GM20000 (cell line): Measurements from ENCODE around the gene ANKRD9.
"Not testable (repeated sequence)": the region's sequence is repeated elsewhere in the genome, so short reads cannot be mapped to it uniquely, and the experiment has no call there.

Experiments used
- DNase-seq: peaks from one replicate; pipeline ENCODE4 v3.0.0; 2012; ENCODE audit warnings: low spot score
- TF ChIP-seq, protein P1 (sequence below): IDR thresholded peaks from 2 replicates; pipeline ENCODE4 v1.5.1; 2012; ENCODE audit warnings: mild to moderate bottlenecking, control low read depth; ENCODE audit errors: extremely low read depth, missing control alignments

ANKRD9 gene

DNA sequence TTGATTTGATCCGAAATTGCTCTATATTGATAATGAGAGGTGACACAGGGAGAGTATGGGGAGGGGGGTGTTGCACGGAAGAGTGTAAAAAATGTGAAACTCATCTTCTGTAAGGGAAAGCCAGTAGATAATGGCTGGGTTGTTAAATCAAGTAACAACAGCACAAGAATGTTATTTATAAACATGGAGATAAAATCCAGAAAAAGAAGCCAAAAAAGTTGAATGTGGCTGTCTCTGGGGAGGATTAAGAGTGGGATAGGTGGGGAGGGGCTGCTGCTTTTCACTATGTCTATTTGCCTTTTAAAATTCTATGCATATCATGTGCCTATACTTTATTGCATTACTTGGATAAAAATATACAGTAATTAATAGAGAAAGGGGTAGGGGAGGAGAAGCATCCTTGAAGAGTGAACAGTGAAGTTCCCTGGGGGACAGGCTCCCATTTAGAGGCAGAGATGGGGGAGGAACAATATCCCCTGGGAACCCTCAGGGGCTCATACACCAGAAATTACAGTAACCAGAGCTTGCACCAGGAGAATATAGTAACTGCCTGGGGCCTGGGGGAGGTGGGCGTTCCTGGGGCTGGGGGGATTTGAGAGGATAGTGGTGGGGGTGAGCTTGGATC lies 39.2 kb upstream of the ANKRD9 start:
- DNase-seq: no peak
- TF ChIP-seq, protein P1, sequence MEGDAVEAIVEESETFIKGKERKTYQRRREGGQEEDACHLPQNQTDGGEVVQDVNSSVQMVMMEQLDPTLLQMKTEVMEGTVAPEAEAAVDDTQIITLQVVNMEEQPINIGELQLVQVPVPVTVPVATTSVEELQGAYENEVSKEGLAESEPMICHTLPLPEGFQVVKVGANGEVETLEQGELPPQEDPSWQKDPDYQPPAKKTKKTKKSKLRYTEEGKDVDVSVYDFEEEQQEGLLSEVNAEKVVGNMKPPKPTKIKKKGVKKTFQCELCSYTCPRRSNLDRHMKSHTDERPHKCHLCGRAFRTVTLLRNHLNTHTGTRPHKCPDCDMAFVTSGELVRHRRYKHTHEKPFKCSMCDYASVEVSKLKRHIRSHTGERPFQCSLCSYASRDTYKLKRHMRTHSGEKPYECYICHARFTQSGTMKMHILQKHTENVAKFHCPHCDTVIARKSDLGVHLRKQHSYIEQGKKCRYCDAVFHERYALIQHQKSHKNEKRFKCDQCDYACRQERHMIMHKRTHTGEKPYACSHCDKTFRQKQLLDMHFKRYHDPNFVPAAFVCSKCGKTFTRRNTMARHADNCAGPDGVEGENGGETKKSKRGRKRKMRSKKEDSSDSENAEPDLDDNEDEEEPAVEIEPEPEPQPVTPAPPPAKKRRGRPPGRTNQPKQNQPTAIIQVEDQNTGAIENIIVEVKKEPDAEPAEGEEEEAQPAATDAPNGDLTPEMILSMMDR: no peak

DNA sequence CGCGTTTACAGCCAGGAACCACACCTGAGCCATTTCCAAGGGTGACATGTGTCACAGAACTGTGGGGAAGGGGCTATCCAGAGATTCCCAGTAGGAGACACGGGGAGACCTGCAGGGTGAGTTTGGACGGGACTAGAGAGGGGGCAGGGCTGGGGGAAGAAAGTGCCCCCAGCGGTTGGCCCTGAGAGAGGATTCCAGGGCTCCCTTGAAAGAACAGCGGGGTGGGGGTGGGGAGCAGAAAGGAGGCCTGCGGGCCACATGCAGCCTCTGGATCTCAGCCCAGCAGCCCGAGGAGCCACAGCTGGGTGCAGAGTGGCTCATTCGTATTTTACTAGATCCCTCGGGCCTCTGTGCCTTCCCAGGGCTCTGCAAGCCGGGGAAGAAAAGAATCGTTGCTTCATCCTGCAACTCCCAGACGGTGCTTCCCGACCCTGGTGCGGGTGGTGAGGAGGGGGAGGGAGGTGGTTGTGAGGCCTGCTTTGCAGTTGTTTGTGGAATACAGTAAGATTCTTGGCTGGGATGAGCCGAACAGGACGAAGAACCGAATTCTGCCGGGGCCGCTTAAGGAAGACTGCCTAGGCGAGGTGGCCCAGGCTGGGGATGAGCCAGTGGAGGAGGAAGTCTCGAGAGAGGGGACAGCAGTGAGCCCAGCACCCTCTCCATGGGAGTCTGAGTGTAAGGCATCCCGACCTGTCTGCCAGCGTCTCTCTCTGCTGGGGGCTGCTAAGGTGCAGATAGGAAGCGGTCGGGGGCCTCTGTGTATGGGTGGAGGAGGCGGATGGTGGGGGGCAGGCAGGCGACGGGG lies 36.1 kb upstream of the ANKRD9 start:
- DNase-seq: no peak
- TF ChIP-seq, protein P1: no peak

DNA sequence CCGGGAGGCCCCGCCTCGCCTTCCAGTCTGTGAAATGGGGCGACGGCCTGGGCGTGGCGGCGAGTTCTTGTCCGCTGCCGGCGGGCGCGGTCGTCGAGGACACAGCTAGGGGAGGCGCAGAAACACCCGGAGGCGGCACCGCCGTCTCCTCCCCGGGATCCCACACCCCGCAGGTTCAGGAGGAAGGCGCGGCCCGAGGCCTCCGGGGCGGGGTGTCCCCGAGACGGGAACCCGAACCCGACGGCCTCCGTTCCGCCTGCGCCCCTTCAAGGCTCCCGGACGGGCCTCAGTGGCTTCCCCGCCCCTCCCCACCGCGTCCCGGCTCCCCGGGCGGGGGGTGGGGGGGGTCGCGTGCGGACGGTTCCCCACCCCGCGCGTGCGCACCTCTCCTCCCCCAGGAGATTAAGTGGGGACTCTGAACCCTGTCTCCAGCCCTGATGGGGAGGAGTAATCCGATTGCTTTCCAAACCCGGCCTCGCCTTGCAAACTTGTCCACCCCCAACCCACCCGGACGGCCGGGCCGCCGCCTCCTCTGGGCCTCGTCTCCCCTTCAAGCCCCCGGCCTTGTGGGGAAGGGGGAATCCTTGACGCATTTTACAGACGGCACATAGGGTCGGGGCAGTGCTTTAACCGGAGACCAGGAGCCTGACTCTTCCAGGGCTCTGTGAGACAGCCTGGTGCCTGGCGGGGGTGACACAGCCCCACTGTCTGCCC lies 35.3 kb upstream of the ANKRD9 start:
- TF ChIP-seq, protein P1: no peak
- peak; percentile 58 for DNase-seq

DNA sequence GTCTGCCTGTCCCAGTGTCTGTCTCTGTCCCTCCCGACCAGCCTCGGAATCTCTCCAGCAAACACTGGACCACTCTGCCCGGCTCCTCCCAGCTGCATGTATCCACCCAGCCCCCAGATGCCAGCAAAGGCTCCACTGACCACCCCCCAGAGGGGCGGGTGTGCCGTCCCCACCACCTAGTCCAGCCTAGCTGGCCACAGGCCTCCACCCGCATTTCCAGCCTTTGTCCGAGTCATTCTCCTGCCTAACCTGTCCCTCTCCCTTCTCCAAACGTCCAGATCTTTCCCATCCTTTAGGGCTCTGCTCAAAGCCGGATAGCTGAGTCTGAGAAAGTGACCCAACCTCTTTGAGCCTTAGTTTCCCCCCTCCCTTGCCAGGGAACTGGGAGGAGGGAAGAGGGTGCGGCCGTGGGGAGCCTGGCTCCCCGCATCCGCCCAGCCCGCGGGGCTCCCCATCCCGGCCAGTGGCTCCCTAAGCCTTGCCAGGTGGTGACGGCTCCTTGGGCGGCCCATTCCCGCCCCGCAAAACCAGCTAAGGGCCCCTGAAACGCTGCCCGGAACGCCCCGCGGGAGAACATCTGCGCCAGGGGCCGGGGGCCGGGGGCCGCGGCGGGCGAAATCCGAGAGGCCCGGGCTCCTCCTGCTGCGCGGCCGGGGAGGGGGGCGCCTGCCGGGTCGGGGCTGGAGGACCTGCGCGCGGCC lies 34.6 kb upstream of the ANKRD9 start:
- TF ChIP-seq, protein P1: no peak
- DNase-seq: no peak

DNA sequence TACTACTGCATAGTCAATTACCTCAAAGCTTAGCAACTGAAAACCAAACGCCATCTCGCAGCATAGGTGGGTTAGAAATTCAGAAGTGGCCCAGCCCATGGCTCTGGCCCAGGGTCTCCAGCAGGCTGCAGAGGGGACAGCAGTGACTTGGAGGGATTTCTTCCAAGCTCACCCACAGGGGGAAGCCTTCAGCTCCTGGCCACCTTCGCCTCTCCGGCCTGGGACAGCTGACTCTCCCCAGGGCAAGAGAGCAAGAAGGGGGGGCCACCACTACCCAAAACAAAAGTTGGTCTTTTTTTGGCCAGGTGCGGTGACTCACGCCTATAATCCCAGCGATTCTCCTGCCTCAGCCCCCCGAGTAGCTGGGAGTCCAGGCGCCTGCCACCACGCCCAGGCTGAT lies 32.2 kb upstream of the ANKRD9 start:
- no peak for DNase-seq
- TF ChIP-seq, protein P1: no peak

DNA sequence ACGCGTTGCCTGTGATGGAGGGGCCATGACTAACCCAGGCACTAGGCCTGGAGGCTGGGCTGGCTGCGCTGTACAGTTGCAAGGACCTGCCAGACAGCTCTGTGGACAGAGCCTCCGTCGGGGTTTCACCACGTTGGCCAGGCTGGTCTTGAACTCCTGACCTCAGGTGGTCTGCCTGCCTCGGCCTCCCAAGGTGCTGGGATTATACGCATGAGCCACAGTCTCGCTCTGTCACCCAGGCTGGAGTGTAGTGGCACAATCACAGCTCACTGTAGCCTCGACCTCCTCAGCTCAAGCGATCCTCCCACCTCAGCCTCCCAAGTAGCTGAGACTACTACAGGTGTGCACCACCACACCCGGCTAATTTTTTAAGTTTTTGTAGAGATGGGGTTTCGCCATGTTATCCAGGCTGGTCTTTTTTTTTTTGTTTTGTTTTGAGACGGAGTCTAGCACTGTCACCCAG lies 31.5 kb upstream of the ANKRD9 start:
- not testable (repeated sequence) for DNase-seq

DNA sequence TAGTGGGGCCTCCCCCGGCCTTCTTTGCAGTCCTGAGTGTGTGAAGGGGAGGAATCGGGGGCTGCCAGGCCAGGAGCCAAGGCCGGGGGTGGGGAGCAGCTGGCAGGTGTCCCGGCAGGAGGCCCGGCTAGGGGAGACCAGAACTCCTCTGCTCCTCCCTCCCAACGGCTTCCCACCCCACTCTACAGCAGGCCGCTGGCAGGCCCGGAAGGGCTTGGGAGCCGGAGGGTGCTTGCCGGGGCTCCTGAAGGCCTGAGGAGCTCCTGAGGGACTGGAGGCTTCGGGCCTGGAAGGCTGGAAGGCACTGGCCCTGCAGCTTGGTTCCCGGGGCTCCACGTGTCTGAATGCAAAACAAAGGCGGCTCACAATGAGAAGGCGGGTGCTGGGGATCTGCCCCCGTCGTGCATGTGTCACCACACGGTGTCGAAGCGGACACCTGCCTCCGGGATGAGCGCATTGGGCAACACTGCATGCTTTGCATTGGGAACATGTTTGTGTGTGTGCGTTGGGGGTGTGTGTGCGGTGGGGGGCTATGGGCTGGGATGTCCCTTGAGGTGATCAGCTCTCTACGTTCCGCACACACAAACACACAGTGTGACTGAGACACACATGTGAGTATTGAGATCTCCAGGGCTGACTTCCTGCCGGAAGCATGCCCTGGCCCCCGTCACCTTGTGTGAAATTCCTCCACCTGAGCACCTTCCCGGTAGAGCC lies 30.9 kb upstream of the ANKRD9 start:
- TF ChIP-seq, protein P1: no peak
- no peak for DNase-seq
